Stimulated activated CD4-positive, alpha-beta T cell treated with anti-CD3 and anti-CD28 coated beads, Interleukin-12 subunit alpha, Interleukin-12 subunit beta, amount 100 ng/mL, for 4 hours (primary cell): ENCODE data around the gene ADAM12.
"Not testable (repeated sequence)": the region's sequence is repeated elsewhere in the genome, so short reads cannot be mapped to it uniquely, and the experiment has no call there.

ENCODE experiments used
- DNase-seq: peaks from one replicate; pipeline ENCODE4 v3.0.0-alpha.2; 2020

The ADAM12 gene

DNA sequence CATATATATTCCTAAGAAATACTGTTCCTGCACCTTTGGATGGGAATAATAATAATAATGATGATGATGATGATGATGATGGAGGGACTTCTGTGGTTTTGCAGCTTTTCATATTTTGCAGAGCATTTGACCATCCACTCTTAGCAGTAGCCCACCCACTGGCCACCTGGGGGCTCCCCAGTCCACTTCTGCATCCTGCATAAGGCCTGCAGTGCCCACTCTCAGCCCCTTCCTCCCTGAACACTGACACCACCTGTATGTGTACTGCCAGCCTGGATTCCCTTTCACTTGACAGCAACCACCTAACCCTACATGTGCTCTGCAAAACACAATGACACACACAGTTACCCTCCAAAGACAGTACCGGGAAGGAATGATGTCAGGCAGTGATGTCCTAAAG lies 131.4 kb downstream of the ADAM12 start:
- no peak for DNase-seq

DNA sequence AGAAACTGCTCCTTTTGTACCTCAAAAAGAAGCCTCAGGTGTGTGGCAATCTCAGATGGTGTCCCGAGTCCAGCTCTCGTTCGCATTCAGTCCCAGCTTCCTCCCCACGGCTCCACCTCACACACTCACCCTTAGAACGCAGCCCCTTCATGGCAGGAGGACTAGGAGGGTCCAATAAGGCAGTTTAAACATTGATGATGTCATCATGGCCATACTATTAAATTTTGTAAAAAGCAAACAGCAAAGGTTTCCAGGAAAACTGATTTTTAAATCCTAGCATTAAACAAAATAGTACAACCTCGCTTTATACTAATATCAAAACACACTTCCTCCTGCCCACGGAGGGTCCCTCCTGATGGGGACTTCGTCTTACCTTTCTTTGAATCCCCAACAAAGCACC lies 133.0 kb downstream of the ADAM12 start:
- DNase-seq: no peak

DNA sequence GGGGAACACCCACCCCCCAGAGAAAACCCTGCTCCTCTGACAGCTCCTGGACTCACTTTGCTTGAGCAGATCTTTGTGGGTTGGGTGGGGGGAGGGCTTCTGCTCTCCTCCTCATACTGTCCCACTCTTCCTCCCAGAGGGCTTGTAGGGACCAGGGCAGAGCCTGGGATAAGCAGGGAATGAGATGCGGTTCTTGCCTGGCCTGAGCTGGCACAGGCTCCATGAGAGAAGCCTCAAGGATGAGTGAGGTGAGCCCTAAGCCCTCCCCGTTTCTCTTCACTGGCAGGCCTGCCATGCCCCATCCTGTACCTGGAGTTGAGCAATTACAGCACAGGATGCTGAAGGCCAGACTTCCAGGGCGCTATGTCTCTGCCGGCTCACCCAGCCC lies 134.7 kb downstream of the ADAM12 start:
- no peak for DNase-seq

DNA sequence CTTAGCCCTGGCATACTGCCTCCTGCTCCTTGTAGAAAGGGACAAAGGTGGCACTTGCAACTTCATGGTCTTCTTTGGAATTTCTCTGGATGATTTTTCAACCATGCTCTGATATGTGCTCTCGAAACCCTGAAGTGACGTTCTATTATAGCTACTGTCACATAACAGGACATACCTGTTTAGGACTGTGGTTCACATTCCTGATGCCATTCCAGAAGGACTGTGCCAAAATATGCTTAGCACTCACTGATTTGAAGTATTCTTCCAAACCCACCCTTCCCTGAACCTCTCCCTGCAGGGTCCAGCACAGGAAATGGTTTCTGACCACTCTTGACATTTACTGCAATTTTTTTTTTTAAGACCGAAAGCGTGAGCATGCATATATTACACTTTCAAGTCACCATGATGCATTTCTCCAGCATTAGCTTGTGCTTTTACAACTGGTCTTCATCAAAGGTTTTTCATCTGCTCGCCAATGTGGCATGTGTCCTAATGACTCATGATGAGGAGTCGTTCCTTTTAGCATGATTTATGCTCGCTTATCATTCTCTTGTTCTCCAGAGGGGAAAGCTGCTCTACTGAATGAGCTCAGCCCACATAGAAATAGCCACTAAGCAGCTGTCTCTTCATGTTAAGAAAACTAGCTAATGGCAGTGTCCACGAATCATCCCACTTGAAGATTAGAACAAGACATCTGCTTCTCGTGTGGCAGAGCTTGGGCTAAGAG lies 135.2 kb downstream of the ADAM12 start:
- no peak for DNase-seq

DNA sequence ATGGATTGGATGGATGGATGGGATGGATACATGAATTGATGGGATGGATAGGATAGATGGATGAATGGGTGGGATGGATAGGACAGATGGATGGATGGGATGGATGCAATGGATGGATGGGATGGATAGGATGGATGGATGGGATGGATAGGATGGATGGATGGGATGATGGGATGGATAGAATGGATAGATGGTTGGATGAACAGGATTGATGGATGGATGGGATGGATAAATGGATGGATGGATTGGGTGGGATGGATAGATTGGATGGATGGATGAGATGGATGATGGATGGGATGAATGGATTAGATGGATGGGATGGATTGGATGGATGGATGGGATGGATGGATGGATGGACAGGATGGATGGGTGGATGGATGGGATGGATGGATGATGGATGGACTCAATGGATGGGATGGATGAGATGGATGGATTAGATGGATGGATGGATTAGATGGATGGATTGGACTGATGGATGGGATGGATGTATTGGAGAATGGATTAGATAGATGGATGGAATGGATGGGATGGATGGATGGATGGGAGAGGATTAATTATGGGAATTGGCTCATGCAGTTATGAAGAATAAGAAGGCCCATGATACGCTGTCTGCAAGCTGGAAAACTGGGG lies 136.4 kb downstream of the ADAM12 start:
- DNase-seq: no peak

DNA sequence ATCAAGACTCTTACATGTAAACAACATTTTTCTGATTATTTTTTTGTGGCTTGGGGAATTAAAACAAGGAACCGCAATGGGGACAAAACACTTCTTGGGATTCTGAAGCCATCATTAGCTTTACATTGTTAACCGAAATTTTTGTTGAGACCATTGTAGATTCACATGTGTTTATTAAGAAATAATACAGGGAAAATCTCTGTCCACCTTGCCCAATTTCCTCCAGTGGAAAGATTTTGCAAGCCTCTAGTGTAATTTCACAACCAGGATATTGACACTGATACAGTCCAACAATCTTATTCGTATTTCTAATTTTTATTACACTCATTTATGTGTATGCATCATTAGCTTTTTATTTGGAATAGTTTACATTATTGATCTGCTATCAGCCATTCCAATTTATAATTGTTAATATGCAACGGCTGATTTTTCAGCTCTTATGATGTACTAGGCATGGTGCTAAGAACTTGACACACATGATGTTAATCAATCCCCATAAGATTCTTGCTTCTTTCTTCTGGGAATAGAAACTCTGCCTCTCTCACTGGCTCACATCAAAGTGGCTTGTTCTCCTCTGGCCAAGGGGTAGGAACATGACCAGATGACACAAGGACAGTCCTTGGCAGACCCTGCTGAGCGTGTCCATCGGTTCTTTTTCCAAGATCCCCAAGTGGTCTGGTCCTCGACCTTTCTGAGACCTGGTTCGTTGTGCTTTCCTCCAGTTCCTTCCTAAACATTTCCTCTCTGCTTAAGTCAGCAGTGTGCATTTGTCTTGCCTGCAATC lies 137.6 kb downstream of the ADAM12 start:
- no peak for DNase-seq

DNA sequence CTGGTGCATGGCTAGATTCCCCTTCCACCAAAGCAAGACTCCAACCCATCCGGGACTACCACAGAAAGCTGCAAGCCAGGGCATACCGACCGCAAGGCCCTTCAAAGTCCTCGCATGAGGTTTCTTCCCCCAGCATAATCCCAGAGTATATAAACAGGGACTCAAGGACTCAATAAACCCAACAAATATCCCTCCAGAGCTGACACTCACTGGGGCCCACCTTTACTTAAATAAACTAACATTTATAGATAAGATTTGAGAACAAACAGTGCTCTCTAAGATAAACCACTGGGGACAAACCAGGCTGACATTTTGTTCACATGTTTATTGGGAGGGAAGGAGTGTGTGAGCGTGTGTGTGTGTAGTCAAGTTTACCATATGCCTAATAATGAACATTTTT lies 138.2 kb downstream of the ADAM12 start:
- DNase-seq: no peak

DNA sequence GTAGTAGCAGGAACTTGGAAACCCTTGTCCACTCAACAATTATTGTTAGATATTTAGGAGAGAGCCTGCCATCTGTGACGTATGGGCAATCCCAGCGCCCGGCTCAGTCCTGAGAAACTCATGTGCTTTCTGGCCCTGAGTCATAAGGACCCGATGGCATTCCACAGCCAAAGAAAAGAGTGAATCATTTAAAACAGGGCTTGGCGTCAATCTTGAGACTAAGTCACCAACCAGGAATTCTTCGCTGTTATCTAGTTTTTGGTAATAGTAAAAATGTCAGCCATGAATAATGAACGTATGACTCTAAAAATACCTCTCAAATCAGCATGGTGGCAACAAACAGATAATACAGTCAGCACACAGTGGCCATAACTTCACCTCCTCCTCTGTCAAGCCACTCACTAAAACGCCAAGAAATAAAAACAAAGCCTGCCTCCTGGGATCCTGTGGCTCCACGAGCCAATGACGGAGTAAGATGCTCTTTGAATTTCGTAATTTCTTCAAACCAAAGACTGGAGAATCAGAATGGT lies 140.8 kb downstream of the ADAM12 start:
- DNase-seq: no peak

DNA sequence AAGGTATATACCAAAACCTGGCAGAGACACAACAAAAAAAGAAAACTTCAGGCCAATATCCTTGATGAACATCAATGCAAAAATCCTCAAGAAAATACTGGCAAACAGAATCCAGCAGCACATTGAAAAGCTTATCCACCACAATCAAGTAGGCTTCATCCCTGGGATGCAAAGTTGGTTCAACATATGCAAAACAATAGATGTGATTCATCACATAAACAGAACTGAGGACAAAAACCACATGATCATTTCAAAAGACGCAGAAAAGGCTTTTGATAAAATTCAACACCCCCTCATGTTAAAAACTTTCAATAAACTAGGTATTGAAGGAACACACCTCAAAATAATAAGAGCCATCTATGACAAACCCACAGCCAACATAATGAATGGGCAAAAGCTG lies 141.9 kb downstream of the ADAM12 start:
- not testable (repeated sequence) for DNase-seq

DNA sequence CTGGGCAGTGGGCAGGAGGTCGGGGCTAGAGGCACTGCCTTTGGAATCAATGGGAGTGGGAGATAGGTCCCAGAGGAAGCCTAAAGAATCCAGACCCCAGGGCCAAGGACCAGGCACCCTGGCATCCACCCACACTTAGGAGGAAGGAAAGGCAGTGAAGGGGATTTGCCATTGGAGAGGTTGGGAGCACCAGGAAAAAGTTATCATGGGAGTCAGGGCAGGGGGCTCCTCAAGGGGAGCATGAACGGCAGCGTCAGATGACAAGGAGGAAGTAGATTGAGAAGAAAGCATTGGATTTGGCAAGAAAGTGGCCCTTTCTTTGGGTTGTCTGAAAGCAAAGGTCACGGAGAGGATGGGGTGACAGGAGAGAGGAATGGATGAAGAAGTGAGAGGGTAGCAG lies 142.8 kb downstream of the ADAM12 start:
- DNase-seq: no peak

DNA sequence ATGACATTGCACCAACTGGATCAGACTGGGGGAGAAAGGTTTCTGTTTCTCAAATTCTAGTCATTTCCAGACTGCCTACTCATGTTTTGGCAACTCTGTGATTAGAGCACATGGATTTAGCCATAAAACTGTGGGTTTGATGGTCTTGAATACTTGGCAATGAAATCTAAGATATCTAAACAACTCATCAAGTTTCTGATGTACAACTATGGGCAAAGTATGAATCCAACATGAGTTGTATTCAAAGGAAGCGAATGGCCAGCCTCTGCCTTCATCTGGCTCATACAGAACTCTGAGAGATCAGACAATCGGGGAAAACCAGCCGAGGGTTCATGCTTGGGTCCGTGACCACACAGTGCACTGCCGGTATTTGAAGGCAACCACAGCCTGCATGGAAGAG lies 144.3 kb downstream of the ADAM12 start:
- DNase-seq: no peak

DNA sequence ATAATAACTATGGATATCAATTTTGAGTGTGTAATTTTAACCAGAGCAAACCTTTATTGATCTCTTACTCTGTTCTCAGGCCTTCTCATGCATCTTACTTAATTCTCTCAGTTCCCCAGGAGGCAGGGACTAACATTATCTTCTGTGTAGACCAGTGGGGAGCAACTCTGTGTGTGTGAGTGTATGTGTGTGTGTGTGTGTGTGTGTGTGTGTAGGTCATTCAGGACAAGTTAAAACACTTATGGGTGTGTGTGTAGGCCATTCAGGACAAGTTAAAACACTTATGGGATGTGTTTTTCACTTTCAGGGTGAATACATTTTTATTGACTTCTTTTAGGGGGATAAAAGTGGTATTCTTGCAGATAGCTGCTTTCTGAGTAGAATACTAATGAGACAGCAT lies 145.0 kb downstream of the ADAM12 start:
- DNase-seq: no peak

DNA sequence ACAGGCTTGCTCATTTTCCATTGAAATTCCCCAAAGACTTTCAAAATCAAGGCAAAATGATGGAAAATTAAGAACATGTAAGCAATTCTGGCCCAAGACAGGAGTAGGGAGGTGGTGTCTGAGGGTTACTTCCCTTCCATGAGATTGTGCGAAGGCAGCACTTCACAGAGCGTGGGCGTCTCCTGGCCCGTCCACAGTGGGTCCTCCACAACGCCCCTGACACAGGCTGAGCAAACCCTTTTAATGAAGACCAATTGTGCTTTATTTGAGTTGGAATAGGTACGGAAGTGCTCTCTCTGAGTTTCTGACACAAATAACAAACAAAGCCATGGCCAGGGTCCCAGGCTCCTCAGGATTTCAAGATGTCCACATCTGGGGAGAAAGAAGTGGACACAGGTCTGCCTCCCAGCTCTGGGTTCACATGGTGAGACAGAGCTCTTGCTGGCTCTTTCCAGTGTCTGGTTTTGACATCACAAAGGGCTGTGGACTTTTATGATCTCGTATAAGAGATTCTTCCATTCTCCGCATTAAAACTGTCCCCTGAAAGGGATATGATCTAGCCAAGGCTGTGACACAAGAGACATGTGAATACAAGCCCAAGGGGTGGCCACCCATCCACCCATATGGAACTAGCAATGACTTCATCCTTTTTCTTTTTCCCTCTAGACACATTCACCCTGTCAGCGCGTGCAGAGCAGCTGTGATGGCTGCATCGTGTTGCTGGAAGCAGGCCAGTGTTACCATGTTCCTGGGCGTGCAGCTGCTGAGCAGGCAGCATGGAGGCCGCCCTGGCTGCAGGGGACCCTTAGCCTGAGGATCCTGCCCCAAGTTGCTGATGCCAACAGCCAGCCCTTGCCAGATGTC lies 145.6 kb downstream of the ADAM12 start:
- DNase-seq: no peak

DNA sequence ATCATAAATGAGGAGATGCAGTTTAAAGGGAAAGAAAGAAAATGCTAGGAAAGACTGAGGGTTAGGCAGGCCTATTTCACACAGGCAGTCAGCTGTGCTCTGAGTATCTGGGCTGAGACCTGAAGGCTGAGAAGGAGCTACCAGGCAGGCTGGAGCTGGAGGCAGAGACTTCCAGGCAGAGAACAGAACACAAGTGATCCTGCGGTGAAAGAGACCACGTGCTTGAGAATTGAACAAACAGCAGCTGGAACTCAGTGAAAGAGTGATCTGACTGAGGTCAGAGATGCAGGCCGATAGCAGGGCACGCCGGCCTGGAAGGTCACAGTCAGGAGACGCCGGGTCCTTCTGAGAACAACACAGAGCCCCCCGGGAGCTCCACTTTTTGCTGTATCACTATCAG lies 147.8 kb downstream of the ADAM12 start:
- DNase-seq: no peak

DNA sequence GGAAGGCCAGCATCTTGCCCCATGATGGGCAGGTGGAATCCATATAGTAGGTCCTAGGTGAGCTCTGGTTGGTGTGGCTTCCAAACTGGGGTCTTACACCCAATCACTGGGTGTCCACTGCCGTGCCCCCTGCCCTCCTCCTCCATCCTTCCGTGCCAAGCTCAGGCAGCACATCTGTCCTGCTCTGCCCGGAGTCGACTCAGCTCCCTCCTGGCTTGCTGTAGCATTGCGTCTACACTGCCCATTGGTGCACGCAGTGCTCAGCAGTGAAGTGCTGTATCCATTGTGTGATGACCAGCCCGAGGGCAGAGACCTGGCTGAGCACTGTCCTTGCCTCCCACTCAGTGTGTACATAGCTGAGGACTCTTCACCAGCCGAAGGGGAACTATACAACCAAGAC lies 148.4 kb downstream of the ADAM12 start:
- DNase-seq: no peak

DNA sequence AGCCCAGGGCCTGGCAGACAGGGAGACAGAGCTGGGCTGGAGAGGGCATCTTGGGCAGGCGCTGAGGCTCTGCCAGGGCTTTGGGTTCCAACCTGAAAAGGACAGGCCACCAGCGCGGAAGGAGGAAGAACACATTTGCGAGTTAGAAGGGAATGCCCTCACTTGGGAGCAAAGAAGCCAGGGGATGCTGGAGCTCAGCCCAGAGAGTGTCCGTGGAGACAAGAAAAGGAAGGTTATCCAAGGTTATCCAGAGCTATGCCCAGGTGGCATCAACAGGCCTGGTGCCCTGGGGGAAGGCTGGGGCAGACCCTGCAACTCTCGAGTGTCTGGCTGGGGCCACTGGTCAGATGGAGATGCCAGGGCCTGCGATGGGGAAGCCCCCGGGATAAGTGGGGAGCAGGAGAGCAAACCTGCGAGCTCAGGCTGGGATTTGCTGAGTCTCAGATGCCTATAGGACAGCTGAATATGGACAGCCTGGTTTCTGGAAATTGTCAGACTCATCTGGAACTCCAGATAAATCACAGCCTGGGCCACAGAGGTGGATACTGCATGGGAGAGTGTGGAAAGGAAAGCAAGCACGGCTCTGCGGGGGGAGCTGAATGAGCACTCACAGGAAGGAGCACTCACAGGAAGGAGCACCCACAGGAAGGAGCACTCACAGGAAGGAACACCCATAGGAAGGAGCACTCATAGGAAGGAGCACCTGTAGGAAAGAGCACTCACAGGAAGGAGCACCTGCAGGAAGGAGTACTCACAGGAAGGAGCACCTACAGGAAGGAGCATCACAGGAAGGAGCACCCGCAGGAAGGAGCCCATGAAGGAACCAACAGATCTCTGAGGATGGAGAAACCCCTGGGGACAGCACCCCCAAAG lies 152.1 kb downstream of the ADAM12 start:
- no peak for DNase-seq

DNA sequence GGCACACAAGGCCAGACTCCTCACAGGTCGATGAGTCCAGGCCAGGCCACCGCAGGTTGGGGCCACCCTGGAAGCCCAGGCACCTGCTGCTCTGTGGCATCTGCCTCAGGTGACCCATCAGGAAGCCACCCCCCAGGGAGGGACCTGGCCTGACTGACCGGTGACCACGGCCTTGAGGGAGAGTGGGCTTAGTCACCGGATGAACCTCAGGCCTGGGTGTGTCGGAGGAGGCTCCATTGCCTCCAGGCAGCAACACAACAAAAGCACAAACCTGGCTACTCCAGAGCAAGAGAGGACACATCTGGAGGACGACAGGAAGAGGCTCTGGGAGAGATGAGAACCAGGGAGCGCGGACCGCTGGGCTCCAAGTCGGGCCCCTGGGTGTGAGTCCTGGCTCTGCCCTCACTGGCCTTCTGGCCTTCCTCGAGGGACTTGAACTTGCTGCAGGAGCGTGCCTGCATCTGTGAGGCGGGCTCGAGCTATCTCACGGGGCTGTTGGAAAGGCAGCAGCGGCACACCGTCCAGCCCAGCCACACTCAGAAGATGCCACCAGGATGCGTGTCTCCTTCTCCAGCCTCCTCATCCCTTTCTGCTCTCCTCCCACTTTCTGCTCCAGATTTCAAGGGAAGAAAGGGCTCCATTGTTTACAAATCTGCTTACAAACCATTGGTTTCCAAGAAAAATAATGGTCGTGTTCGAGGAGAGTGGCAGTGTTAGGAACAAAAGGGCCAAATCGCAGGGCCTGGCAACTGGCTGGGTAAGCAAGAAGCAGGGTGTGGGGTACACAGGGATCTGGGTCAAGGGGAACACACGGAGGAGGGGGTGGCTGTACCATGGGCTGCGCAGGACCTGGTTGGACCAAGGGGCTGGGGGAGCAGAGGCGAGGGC lies 152.9 kb downstream of the ADAM12 start:
- DNase-seq: no peak

DNA sequence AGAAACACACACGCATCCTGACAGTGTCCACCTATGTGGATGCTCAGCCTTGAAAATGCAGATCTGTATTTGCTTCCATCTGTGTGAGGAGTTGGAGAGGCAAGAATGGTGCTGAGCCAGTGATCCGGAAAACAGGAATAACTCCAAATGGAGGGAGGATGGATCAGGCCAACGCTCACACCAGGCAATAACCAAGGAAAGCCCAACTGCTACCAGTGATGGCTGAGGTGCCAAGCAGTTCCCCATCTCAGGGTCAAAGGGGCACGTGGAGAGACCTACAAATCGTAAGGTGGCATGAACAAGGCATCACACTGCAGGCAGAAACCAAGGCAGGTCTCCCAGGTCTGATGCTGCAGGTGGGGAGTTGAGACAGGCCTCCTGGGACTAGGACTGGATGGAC lies 153.6 kb downstream of the ADAM12 start:
- DNase-seq: no peak

DNA sequence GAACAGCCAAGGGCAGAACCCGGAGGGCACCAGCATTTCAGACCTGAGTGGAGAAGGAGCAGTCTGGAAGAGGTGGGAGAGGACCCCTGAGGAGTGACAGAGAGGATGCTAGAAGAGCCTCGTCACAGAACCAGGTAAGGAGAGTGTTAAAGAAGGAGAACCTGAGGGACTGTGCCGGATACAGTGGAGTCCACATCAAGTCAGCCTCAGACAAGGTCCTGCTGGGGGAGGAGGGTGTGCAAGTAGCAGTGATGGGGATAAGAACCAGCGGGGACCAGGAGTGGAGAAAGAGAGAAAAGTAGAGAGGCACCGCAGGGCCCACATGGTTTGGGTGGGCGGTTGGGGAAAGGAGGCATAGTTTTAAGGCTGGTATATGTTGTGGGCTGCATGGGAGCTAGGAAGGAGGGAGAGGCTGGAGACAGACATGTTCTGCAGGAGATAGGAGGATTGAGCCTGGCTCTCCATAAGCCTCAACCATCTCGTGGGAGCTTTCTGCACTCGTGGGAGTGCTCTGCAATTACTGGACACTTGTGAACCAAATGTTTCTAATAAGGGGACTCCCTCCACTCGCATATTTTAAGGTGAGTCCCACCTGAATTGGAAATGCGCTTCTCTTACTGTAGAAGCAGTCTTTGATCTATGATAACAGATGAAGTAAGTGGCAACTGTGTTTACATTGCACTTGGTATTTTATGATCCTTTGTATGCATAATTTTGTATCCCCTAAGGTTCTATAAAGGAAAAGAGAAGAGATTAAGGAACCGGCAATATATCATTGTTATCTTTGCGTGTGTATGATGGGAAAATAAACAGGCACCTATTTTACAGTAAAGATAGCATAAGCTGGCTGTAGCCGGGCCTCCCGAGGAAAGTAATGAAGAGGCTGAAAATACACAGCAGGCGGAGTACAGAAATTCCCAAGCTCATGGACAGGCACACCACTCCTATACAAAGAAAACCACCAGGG lies 154.8 kb downstream of the ADAM12 start:
- no peak for DNase-seq

DNA sequence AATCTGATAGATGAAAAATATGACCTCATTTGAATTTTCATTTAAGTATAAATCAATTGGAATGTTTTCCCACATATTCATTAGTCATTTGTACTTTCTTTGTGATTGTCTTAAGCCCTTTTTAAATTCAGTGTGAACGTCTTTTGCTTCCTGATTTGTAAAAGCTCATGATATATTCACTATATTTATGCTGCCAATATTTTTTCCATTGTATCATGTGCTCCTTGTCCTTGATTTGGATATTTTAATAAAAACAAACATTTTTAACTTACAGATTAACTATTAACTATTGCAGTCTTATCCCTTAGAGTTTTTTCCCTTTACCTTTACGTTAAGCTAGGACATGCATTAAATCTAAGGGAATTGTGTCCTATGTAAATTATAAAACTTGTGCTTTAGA lies 157.7 kb downstream of the ADAM12 start:
- DNase-seq: no peak
